ENCODE results near the gene CEP41.

DNA sequence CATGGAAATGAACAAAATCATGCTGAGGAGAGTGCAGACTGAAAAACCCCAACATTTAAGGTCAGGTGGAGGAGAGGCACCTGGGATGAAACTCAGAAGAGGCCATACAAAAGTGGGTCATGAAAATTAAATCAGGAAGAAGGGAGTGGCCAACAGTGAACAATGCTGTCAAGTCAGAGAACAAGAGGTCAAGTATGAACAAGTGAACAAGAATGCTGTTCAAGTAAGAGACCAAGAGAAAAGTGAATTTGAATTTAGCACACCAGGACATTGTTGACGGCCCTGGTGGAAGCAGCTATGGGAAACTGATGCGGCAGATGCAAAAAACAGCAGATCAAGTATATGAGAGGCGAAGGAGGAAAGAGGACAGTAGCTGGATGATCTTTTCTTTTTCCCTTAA, 7.9 kb downstream of the CEP41 start:
- TF ChIP-seq, protein P1, sequence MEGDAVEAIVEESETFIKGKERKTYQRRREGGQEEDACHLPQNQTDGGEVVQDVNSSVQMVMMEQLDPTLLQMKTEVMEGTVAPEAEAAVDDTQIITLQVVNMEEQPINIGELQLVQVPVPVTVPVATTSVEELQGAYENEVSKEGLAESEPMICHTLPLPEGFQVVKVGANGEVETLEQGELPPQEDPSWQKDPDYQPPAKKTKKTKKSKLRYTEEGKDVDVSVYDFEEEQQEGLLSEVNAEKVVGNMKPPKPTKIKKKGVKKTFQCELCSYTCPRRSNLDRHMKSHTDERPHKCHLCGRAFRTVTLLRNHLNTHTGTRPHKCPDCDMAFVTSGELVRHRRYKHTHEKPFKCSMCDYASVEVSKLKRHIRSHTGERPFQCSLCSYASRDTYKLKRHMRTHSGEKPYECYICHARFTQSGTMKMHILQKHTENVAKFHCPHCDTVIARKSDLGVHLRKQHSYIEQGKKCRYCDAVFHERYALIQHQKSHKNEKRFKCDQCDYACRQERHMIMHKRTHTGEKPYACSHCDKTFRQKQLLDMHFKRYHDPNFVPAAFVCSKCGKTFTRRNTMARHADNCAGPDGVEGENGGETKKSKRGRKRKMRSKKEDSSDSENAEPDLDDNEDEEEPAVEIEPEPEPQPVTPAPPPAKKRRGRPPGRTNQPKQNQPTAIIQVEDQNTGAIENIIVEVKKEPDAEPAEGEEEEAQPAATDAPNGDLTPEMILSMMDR (IDR thresholded peaks at IDR 0.05; ENCODE audit: low read depth, low read length) = no peak
- TF ChIP-seq POLR2A (IDR thresholded peaks at IDR 0.05; ENCODE audit: extremely low read depth, insufficient read length) = no peak
- TF ChIP-seq MYC (IDR thresholded peaks at IDR 0.05; ENCODE audit: low read depth, low read length) = no peak
